ENCODE data around the gene ETF1. TPM values are rescaled to one million over a fixed set of nuclear protein-coding genes. Genes with fewer than 3 reads are reported as not detected.

ETF1 gene
- total and polyA plus RNA-seq, 9 of the 15 experiments (the other 6 are each of a cell fraction or from before 2014, with no cell fraction given) = 53.7 to 209 (median 164) TPM

GRCh38 chr5:138553437-138554095 is 10.5 kb upstream of the ETF1 start (continued):
- TF ChIP-seq, protein P1, sequence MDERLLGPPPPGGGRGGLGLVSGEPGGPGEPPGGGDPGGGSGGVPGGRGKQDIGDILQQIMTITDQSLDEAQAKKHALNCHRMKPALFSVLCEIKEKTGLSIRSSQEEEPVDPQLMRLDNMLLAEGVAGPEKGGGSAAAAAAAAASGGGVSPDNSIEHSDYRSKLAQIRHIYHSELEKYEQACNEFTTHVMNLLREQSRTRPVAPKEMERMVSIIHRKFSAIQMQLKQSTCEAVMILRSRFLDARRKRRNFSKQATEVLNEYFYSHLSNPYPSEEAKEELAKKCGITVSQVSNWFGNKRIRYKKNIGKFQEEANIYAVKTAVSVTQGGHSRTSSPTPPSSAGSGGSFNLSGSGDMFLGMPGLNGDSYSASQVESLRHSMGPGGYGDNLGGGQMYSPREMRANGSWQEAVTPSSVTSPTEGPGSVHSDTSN (CRISPR knock-in tag; IDR thresholded peaks at IDR 0.05; ENCODE audit: low read depth) = no peak
- TF ChIP-seq, protein P1 (tag; conservative IDR thresholded peaks at IDR 0.05; ENCODE audit: low read depth) = no peak
- TF ChIP-seq ARID1B (IDR thresholded peaks at IDR 0.05) (no peak), PRMT5 (CRISPR knock-in tag; IDR thresholded peaks at IDR 0.05) (no peak), TBL1XR1 (IDR thresholded peaks at IDR 0.05; ENCODE audit: low read length in 2 of 2) (no peak), ZNF280B (CRISPR knock-in tag; IDR thresholded peaks at IDR 0.05) (no peak), ZFP91 (CRISPR knock-in tag; IDR thresholded peaks at IDR 0.05) (no peak), MAFG (tag; conservative IDR thresholded peaks at IDR 0.05) (no peak), SRSF9 (IDR thresholded peaks at IDR 0.05; ENCODE audit: borderline replicate concordance, low read depth, low read length) (no peak), ZNF780A (CRISPR knock-in tag; IDR thresholded peaks at IDR 0.05) (peak; percentile 78; the same call in 1 of the 2 replicates), ZNF124 (CRISPR knock-in tag; IDR thresholded peaks at IDR 0.05) (no peak), CREM (IDR thresholded peaks at IDR 0.05; ENCODE audit: low read depth) (no peak), PTBP1 (IDR thresholded peaks at IDR 0.05; ENCODE audit: low read depth, low read length) (no peak), ELF1 (tag; IDR thresholded peaks at IDR 0.05) (no peak), GTF2A2 (tag; IDR thresholded peaks at IDR 0.05) (no peak), EZH2 (IDR thresholded peaks at IDR 0.05; ENCODE audit: borderline replicate concordance, low read depth, low read length) (no peak), ETV1 (tag; conservative IDR thresholded peaks at IDR 0.05; ENCODE audit: low read depth) (no peak), BRF2 (IDR thresholded peaks at IDR 0.05; ENCODE audit: borderline replicate concordance, insufficient read depth, insufficient read length) (no peak), FOXJ3 (CRISPR knock-in tag; IDR thresholded peaks at IDR 0.05) (no peak), POLR2A (conservative IDR thresholded peaks at IDR 0.05) (peak; percentile 67), SMARCA5 (IDR thresholded peaks at IDR 0.05) (no peak)
- TF ChIP-seq, protein P2, sequence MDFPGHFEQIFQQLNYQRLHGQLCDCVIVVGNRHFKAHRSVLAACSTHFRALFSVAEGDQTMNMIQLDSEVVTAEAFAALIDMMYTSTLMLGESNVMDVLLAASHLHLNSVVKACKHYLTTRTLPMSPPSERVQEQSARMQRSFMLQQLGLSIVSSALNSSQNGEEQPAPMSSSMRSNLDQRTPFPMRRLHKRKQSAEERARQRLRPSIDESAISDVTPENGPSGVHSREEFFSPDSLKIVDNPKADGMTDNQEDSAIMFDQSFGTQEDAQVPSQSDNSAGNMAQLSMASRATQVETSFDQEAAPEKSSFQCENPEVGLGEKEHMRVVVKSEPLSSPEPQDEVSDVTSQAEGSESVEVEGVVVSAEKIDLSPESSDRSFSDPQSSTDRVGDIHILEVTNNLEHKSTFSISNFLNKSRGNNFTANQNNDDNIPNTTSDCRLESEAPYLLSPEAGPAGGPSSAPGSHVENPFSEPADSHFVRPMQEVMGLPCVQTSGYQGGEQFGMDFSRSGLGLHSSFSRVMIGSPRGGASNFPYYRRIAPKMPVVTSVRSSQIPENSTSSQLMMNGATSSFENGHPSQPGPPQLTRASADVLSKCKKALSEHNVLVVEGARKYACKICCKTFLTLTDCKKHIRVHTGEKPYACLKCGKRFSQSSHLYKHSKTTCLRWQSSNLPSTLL (IDR thresholded peaks at IDR 0.05) = no peak
